HL-60 (cell line): Measurements from ENCODE around the gene FAM151A.

Experiments used
- DNase-seq, 2 experiments: peaks; one replicate each; pipeline ENCODE4 v3.0.0-alpha.2; 2010 to 2020; ENCODE audit warnings: low read depth in 1 of 2, low spot score in 1 of 2
- H3K27ac ChIP-seq: fragments of 250-450 bp; sonication (Bioruptor Pico); replicated peaks from 2 replicates; pipeline ENCODE4 v1.5.1; 2020; ENCODE audit warnings: mild to moderate bottlenecking, moderate library complexity
- H3K27me3 ChIP-seq: fragments of 250-450 bp; sonication (Bioruptor Pico); 2 replicates; pipeline ENCODE4 v1.5.1; 2021; ENCODE audit warnings: mild to moderate bottlenecking, moderate library complexity; ENCODE audit not compliant: insufficient read depth, poor library complexity, severe bottlenecking
- H3K4me3 ChIP-seq: replicated peaks from 2 replicates; pipeline ENCODE4 v1.5.1; 2011; ENCODE audit warnings: mild to moderate bottlenecking, control low read depth, low read length; ENCODE audit not compliant: insufficient read depth
- CTCF ChIP-seq: IDR thresholded peaks from one replicate; pipeline ENCODE4 v1.5.1; 2011; ENCODE audit warnings: low read length, control low read depth, inconsistent platforms; ENCODE audit not compliant: insufficient read depth
- GABPA ChIP-seq: IDR thresholded peaks from 2 replicates; pipeline ENCODE4 v1.6.1; 2012; ENCODE audit warnings: low read depth
- POLR2AphosphoS5 ChIP-seq: IDR thresholded peaks from 2 replicates; pipeline ENCODE4 v1.6.1; 2012; ENCODE audit warnings: low read depth
- REST ChIP-seq: IDR thresholded peaks from 2 replicates; pipeline ENCODE4 v1.6.1; 2012; ENCODE audit warnings: low read depth; ENCODE audit not compliant: insufficient replicate concordance
- SPI1 ChIP-seq: IDR thresholded peaks from 2 replicates; pipeline ENCODE4 v1.6.1; 2012; ENCODE audit warnings: low read depth, mild to moderate bottlenecking, borderline replicate concordance

FAM151A gene

GRCh38 chr1:54614024-54614423 lies 9.3 kb downstream of the FAM151A start:
- H3K27me3 ChIP-seq, result no peaks in the 10 kb centered on the region
- no peak overlapping the region for H3K27ac ChIP-seq
- TF ChIP-seq SPI1 (no peak), REST (no peak), CTCF (no peak), POLR2AphosphoS5 (no peak), GABPA (no peak)
- H3K4me3 ChIP-seq, result no peak overlapping the region
- no peak for DNase-seq

- DNase-seq, result no peak
- no peak for TF ChIP-seq POLR2AphosphoS5
- no peak for TF ChIP-seq SPI1
- no peak for TF ChIP-seq CTCF
- no peak for TF ChIP-seq REST
- TF ChIP-seq GABPA, result no peak
- H3K27ac ChIP-seq, result no peak overlapping the region
- H3K27me3 ChIP-seq, result no peaks in the 10 kb centered on the region
- H3K4me3 ChIP-seq, result no peak overlapping the region
These were observed 11.7 kb downstream of the FAM151A start for GRCh38 chr1:54611621-54612020.

- Histone ChIP-seq H3K27me3 (no peaks in the 10 kb centered on the region), H3K4me3 (no peak overlapping the region), H3K27ac (no peak overlapping the region)
- TF ChIP-seq POLR2AphosphoS5 (no peak), REST (no peak), SPI1 (no peak), GABPA (no peak), CTCF (no peak)
- DNase-seq, result no peak
These were observed 12.4 kb downstream of the FAM151A start for GRCh38 chr1:54610601-54611580.
